Brain microvascular endothelial cell (primary cell): ENCODE measurements around the gene DPAGT1.

Experiments used
- DNase-seq: peaks from one replicate; pipeline ENCODE4 v3.0.0-alpha.2; 2020
- H3K27ac ChIP-seq: fragments of 250-450 bp; sonication (Bioruptor Pico); 2 replicates; pipeline ENCODE4 v1.5.1; 2020; ENCODE audit warnings: mild to moderate bottlenecking, moderate library complexity
- H3K27me3 ChIP-seq: fragments of 250-450 bp; sonication (Bioruptor Pico); replicated peaks from 2 replicates; pipeline ENCODE4 v1.5.1; 2020; ENCODE audit warnings: mild to moderate bottlenecking
- H3K36me3 ChIP-seq: fragments of 250-450 bp; sonication (Bioruptor Pico); replicated peaks from 2 replicates; pipeline ENCODE4 v1.5.1; 2020; ENCODE audit warnings: mild to moderate bottlenecking
- H3K4me3 ChIP-seq: 2 replicates; pipeline ENCODE4 v1.5.1; 2011; ENCODE audit warnings: low read depth, mild to moderate bottlenecking, control low read depth, low read length, moderate library complexity
- in situ Hi-C: cut with HindIII; loops from 2 replicates; pipeline ENCODE4 v1.10.0; 2017; ENCODE audit warnings: low sequenced_read_pairs, low pct_ligation_motif_present
- TF ChIP-seq, protein P1 (sequence below): IDR thresholded peaks from 2 replicates; pipeline ENCODE4 v1.5.1; 2011; ENCODE audit warnings: low read depth, mild to moderate bottlenecking, moderate library complexity, low read length, control low read depth, inconsistent platforms; ENCODE audit errors: missing control alignments

The DPAGT1 gene

DNA sequence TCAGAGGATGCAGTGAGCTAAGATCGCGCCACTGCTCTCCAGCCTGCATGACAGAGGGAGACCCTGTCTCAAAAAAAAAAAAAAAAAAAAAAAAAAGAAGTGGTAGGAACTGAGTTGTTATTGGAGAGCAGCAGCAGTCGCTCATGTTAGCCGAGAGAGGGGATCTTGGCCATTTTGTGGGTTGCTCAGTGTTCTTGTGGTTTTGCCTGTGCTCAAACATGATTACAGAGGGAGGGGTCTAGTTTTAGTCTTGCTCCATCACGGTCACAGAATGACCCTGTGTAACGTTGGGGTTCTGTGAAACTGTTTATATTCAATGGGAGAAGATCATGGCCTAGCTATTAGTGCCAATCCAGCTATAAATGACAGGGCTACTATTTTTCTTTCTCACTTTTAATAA is 1.9 kb downstream of the DPAGT1 start:
- Histone ChIP-seq H3K27ac (no peak overlapping the region), H3K4me3 (no peak overlapping the region), H3K27me3 (no peaks in the 10 kb centered on the region), H3K36me3 (peaks cover 17% of the 10 kb centered on the region)
- DNase-seq: no peak
- TF ChIP-seq, protein P1, sequence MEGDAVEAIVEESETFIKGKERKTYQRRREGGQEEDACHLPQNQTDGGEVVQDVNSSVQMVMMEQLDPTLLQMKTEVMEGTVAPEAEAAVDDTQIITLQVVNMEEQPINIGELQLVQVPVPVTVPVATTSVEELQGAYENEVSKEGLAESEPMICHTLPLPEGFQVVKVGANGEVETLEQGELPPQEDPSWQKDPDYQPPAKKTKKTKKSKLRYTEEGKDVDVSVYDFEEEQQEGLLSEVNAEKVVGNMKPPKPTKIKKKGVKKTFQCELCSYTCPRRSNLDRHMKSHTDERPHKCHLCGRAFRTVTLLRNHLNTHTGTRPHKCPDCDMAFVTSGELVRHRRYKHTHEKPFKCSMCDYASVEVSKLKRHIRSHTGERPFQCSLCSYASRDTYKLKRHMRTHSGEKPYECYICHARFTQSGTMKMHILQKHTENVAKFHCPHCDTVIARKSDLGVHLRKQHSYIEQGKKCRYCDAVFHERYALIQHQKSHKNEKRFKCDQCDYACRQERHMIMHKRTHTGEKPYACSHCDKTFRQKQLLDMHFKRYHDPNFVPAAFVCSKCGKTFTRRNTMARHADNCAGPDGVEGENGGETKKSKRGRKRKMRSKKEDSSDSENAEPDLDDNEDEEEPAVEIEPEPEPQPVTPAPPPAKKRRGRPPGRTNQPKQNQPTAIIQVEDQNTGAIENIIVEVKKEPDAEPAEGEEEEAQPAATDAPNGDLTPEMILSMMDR: no peak
- in situ Hi-C loops: no loop called here

DNA sequence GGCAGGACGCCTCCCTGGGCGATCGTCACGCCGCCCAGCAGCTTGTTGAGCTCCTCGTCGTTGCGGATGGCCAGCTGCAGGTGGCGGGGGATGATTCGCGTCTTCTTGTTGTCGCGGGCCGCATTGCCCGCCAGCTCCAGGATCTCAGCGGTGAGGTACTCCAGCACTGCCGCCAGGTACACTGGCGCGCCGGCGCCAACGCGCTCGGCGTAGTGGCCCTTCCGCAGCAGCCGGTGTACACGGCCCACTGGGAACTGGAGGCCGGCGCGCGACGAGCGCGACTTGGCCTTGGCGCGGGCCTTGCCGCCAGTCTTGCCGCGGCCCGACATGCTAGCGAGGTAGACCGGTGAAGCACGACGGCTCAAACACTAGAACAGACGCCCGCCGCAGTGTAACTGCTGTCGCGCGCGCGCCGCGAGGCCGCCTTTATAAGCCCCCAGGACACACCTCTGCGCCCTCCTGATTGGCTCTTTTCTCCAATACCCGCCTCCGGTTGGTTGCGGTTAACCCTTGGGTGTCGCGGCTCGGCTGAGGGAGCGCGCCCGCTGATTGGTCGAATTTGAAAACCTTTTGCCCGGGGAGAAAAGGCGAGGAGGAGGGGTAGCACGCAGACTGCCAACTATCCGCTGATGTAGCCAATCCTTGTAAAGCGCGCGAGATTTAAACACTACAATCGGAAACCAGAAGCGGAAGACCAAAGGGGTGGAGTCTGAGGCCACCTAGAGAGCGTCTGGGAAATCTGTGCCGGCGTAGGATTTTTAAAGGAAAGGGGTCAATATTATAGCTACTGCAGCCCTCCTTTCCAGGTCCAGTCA is 6.4 kb downstream of the DPAGT1 start:
- H3K36me3 ChIP-seq: peaks cover 30% of the 10 kb centered on the region
- H3K27ac ChIP-seq: peak overlapping the region; percentile 32
- in situ Hi-C loops: no loop called here
- peak; percentile 100 for DNase-seq
- peak overlapping the region; percentile 81 for H3K4me3 ChIP-seq
- TF ChIP-seq, protein P1: no peak
- no peaks in the 10 kb centered on the region for H3K27me3 ChIP-seq

DNA sequence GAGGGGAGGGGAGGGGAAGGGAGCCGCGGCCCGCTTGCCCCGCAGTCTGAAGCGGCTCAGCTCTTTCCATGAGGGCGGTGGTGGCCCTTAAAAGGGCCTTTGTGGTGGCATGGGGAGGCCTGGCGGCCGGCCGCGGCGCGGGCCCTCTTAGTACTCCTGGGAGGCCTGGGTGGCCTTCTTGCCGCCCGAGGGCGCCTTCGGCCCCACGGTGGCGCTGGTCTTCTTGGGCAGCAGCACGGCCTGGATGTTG is 6.9 kb downstream of the DPAGT1 start:
- H3K36me3 ChIP-seq: peaks cover 30% of the 10 kb centered on the region
- TF ChIP-seq, protein P1: peak; percentile 80
- peak overlapping the region; percentile 32 for H3K27ac ChIP-seq
- H3K27me3 ChIP-seq: no peaks in the 10 kb centered on the region
- DNase-seq: peak; percentile 77
- in situ Hi-C loops: no loop called here
- peak overlapping the region; percentile 81 for H3K4me3 ChIP-seq

DNA sequence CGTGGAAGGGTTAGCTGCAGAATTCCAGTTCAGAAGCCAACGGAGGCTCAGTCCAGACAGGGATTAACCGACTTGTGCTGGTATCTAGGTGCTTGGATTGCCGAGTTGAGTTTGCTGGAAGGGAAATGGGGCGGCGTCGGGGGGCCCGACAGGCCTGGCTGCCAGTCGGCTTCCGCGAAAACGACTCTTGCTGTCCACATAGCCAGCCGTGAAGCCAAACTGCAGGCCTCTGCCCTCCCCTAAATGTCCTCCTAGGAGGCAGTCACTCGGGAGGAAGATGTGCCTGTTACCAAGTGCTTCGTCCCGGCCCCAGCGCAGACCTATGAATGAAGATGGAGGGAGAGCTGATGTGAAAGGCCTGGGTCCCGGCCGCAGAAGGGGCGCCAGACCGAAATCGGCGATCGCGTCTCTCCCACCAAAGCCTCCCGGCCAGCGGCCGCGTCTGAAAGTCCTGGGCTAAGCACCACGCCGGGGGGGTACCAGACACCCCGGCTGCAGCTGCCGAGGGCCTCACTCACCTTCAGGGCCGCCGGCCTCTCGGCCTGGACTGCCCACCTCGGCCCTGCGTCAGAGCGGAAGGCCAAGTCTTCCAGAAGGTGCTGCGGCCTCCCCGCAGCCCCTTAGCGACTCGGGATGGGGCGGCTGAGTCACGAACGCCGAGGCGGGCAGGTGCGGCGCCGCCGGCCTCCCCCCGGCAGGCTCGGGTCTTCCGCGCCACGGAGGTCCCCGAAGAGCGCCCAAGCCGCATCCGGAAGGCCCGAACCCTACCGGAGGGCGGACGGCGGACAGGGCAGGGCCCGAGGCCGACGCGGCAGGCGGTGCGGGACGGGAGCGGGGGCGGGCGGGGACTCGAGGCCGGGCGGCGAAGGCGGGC is 7.5 kb downstream of the DPAGT1 start:
- DNase-seq: peak; percentile 18
- in situ Hi-C loops: no loop called here

DNA sequence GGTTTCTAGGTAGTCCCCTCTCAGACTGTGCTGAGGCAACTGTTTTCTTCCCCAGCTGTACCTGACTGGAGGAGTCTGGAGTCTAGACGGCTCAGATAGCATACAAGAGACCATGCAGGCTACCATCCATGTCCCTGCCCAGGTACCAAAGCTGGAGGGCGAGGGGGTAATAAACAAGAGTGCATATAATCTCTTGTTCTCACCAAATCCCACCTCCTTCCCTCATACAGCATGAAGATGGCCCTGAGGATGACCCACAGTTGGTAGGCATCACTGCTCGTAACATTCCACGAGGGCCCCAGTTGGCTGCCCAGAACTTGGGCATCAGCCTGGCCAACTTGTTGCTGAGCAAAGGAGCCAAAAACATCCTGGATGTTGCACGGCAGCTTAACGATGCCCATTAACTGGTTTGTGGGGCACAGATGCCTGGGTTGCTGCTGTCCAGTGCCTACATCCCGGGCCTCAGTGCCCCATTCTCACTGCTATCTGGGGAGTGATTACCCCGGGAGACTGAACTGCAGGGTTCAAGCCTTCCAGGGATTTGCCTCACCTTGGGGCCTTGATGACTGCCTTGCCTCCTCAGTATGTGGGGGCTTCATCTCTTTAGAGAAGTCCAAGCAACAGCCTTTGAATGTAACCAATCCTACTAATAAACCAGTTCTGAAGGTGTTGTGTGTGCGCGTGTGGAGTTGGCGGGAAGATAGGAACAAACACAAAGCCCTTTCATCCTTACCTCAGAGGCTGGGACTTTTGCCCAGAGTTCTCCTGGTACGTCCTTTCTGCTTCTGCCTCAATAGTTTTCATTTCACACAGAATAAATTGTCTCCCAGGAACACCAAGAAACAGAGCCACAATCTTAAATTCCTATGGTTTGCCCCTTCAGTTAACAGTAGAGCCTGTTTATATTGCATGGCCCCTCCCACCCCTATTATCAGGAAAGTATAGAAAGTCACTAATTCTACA is 8.5 kb downstream of the DPAGT1 start:
- in situ Hi-C loops: no loop called here
- no peaks in the 10 kb centered on the region for H3K27me3 ChIP-seq
- no peak for DNase-seq
- H3K27ac ChIP-seq: no peak overlapping the region
- H3K4me3 ChIP-seq: peak overlapping the region; percentile 81
- H3K36me3 ChIP-seq: peaks cover 31% of the 10 kb centered on the region
- TF ChIP-seq, protein P1: no peak

More for the DNA sequence above, 7.5 kb downstream of the DPAGT1 start:
- TF ChIP-seq, protein P1: no peak
- no peaks in the 10 kb centered on the region for H3K27me3 ChIP-seq
- peaks cover 30% of the 10 kb centered on the region for H3K36me3 ChIP-seq
- peak overlapping the region; percentile 81 for H3K4me3 ChIP-seq
- peak overlapping the region; percentile 32 for H3K27ac ChIP-seq
